Colonic mucosa (tissue), 4 donors: ENCODE results near the gene JPH4. TPM values are rescaled to one million over a fixed set of nuclear protein-coding genes. Genes with fewer than 3 reads are reported as not detected.
A peak's percentile ranks its signal among the peaks of the same experiment; 100 is the strongest.
"Not testable (repeated sequence)": the region's sequence is repeated elsewhere in the genome, so short reads cannot be mapped to it uniquely, and the experiment has no call there.

Source experiments
- DNase-seq: peaks from one replicate; pipeline ENCODE4 v3.0.0-alpha.2; 2020
- H3K27ac ChIP-seq: fragments of 200-600 bp; one replicate; pipeline ENCODE4 v1.8.0; 2021
- H3K27me3 ChIP-seq: fragments of 200-600 bp; one replicate; pipeline ENCODE4 v1.8.0; 2021
- H3K36me3 ChIP-seq: fragments of 200-600 bp; one replicate; pipeline ENCODE4 v1.8.0; 2021
- H3K4me1 ChIP-seq: fragments of 200-600 bp; one replicate; pipeline ENCODE4 v1.8.0; 2021; ENCODE audit warnings: mild to moderate bottlenecking
- H3K4me3 ChIP-seq: fragments of 200-600 bp; one replicate; pipeline ENCODE4 v1.8.0; 2021
- H3K9ac ChIP-seq, 2 donors: one replicate each; pipeline ENCODE4 v1.7.0; 2013; ENCODE audit warnings: control low read depth in 2 of 2, low read depth in 2 of 2, low read length in 2 of 2
- H3K9me3 ChIP-seq: fragments of 200-600 bp; one replicate; pipeline ENCODE4 v1.8.0; 2021
- CTCF ChIP-seq: fragments of 200-600 bp; IDR thresholded peaks from one replicate; pipeline ENCODE4 v1.8.0; 2022; ENCODE audit warnings: antibody characterized with exemption, mild to moderate bottlenecking
- intact Hi-C: fragments of 100-400 bp; cut with DNase I; formaldehyde crosslinking; loops from one replicate; pipeline ENCODE4 v1.14.1; 2022
- total RNA-seq, 2 donors: library from RNA; stranded (reverse); fragmentation: NEBNext Ultra II Directional in 1 of 2; extraction: Animal tissue kit (Norgen Biotek cat#: 25700) in 1 of 2; gene quantifications; one replicate each; pipeline ENCODE4 v1.2.1, GENCODE V29; 2021
- donor health status: healthy.
- donor health status: DM: no; HTN: no; CAD: no.
- donor health status: DM: no; HTN: no; CAD: no.

Gene JPH4
- total RNA-seq, 2 donors from 2014 or later: 0.30 to 0.58 TPM

DNA sequence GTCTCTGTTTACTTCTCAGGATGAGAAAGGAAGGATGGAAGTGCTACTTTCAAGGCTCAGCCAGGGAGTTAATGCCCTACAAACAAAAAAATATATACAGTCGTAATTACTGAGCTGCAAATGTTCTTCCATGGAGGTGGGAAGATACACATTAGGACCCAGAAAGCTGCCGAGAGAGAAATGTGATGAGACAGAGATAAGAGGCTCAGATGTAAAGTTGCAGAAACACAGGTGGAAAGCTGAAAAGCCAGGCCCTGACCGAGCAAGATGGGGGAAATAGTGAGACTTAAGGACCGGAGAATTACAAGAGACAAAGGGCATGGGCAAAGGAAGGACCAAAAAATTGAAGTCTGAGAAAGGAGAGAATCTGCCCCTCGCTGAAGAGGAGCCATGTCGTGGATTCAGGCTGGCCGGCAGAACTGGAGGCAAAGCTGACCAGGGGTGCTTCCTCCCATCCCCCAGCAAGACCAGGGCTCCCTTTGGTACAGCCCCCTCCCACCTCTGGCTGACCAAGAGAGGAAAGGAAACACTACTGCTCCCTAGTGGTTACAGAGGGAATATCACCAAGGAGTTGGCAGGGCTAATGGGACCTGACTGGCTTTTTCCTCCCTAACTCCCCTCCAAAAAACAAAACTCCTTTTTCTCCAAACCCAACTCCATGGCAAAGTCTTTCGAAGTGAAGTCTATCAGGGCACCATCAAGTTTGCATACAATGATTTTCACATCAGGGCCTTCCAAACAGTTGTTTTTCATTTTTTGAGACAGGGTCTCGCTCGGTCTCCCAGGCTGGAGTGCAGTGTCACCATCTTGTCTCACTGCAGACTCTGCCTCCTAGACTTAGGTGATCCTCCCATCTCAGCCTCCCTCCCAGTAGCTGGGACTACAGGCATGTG lies 39.1 kb downstream of the JPH4 start:
- no peak overlapping the region for H3K4me3 ChIP-seq
- intact Hi-C loops: no loop called here
- no peak overlapping the region for H3K27ac ChIP-seq
- no peaks in the 10 kb centered on the region for H3K27me3 ChIP-seq
- DNase-seq: no peak
- no peaks in the 10 kb centered on the region for H3K36me3 ChIP-seq
- peak; percentile 76 for TF ChIP-seq CTCF
- no peaks in the 10 kb centered on the region for H3K9me3 ChIP-seq
- H3K9ac ChIP-seq: no peak overlapping the region
- no peaks in the 10 kb centered on the region for H3K4me1 ChIP-seq

DNA sequence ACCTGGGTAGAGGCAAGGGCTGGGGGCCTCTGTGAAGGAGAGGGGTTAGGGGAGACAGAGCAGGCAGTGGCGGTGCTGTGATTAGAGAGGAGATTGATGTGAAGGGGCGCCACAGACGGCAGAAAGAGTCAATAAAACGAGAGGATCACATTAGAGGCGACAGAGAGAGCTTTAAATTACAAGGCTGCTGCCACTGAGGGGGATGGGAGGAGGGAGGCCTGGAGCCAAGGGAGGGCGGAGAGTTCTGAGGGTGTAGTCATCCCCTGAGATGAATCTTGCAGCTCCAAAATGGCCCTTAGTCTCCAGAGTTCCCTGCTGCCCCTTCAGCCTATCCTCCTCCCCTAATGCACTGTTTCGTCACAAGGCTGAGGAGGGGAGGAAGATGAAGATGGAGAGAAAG lies 39.8 kb downstream of the JPH4 start:
- Histone ChIP-seq H3K27me3 (no peaks in the 10 kb centered on the region), H3K4me1 (no peaks in the 10 kb centered on the region), H3K36me3 (no peaks in the 10 kb centered on the region), H3K9me3 (no peaks in the 10 kb centered on the region), H3K9ac (no peak overlapping the region), H3K27ac (no peak overlapping the region), H3K4me3 (no peak overlapping the region)
- TF ChIP-seq CTCF: no peak
- DNase-seq: no peak
- intact Hi-C loops: no loop called here

DNA sequence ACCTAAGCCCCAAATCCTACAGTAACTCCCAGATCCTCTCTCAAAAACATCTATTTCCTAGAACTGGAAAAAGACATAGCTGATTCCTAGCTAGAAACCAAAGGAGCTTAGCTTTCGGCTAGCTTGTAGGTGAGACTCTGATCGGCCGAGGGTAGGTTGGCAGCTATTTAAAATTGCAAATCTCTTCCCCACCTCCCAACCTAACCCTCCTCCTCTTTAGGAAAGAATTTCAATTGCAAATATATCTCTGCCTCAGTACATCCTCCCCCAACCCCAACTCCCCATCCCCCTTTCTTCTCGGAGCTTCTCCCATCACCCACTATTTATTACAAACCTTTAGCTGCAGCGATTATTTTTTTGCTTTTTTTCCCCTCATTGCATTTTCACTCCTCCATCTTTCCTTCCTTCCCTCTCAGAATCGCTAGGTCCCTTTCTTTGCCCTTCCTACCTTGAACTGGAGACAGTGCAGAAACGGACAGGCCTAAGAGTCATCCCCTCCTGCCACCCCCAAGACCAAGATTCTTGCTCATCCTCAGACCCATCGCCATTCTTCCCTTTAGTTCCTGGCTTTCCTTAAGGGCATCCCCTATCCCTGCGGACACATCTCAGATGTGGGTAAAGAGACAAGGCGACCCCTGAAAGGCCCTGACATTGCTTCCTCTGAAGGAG lies 40.4 kb downstream of the JPH4 start:
- H3K9me3 ChIP-seq: no peaks in the 10 kb centered on the region
- H3K27me3 ChIP-seq: no peaks in the 10 kb centered on the region
- H3K4me1 ChIP-seq: no peaks in the 10 kb centered on the region
- no peak overlapping the region for H3K9ac ChIP-seq
- H3K36me3 ChIP-seq: no peaks in the 10 kb centered on the region
- H3K4me3 ChIP-seq: no peak overlapping the region
- intact Hi-C loops: no loop called here
- no peak for DNase-seq
- no peak overlapping the region for H3K27ac ChIP-seq
- no peak for TF ChIP-seq CTCF

- no peak overlapping the region for H3K27ac ChIP-seq
These were observed 41.1 kb downstream of the JPH4 start for GRCh38 chr14:23537351-23538049.

GRCh38 chr14:23536906-23537305 lies 41.7 kb downstream of the JPH4 start:
- H3K4me1 ChIP-seq, H3K36me3 ChIP-seq, intact Hi-C loops, H3K27ac ChIP-seq, H3K4me3 ChIP-seq, H3K9ac ChIP-seq, DNase-seq, H3K27me3 ChIP-seq, H3K9me3 ChIP-seq: not testable (repeated sequence)

More at GRCh38 chr14:23537351-23538049, 41.1 kb downstream of the JPH4 start:
- Histone ChIP-seq H3K4me3 (no peak overlapping the region), H3K9me3 (no peaks in the 10 kb centered on the region), H3K4me1 (no peaks in the 10 kb centered on the region), H3K9ac (no peak overlapping the region), H3K27me3 (no peaks in the 10 kb centered on the region), H3K36me3 (no peaks in the 10 kb centered on the region)
- DNase-seq: no peak
- intact Hi-C loops: no loop called here
- no peak for TF ChIP-seq CTCF
